A673 (cell line): Measurements from ENCODE around the gene SUSD4. TPM values are rescaled to one million over a fixed set of nuclear protein-coding genes. Genes with fewer than 3 reads are reported as not detected.

Experiments used
- BruUV-seq: library from RNA; stranded (reverse); fragments of 400-500 nt; replicated peaks from 2 replicates; lab custom pipeline; 2021; lab: Mats Ljungman, UMichigan
- CTCF ChIA-PET: fragments of 300-600 bp; sonication (Branson Sonifier 250); formaldehyde crosslinking; loops from one replicate; lab custom pipeline; 2022; ENCODE audit warnings: antibody characterized with exemption; lab: Charles Lee
- POLR2A ChIA-PET: fragments of 300-600 bp; sonication (Branson Sonifier 250); formaldehyde crosslinking; loops from one replicate; lab custom pipeline; 2022; ENCODE audit warnings: antibody characterized with exemption; ENCODE audit not compliant: low non-redundant PET; lab: Charles Lee
- DNase-seq: peaks from one replicate; pipeline ENCODE4 v3.0.0-alpha.2; 2015; ENCODE audit warnings: low spot score
- H3K27ac ChIP-seq: fragments of 200-600 bp; sonication (generic); 2 replicates; pipeline ENCODE4 v1.5.1; 2016; ENCODE audit warnings: mixed run types, low read depth, mild to moderate bottlenecking, mixed read lengths, antibody characterized with exemption, low read length; ENCODE audit not compliant: poor library complexity, severe bottlenecking
- H3K27me3 ChIP-seq: fragments of 200-600 bp; sonication (generic); replicated peaks from 2 replicates; pipeline ENCODE4 v1.6.1; 2017; ENCODE audit warnings: mixed run types, low read depth, mild to moderate bottlenecking, mixed read lengths, antibody characterized with exemption, low read length; ENCODE audit not compliant: insufficient read depth, poor library complexity
- H3K36me3 ChIP-seq: fragments of 200-600 bp; sonication (generic); 2 replicates; pipeline ENCODE4 v1.6.1; 2016; ENCODE audit warnings: mixed run types, mild to moderate bottlenecking, mixed read lengths, antibody characterized with exemption, low read length; ENCODE audit not compliant: insufficient read depth, poor library complexity, severe bottlenecking
- H3K4me1 ChIP-seq: fragments of 200-600 bp; sonication (generic); 2 replicates; pipeline ENCODE4 v1.6.1; 2017; ENCODE audit warnings: mixed run types, mild to moderate bottlenecking, mixed read lengths, antibody characterized with exemption, low read length; ENCODE audit not compliant: insufficient read depth, poor library complexity, severe bottlenecking
- H3K4me3 ChIP-seq: fragments of 200-600 bp; sonication (generic); 2 replicates; pipeline ENCODE4 v1.5.1; 2016; ENCODE audit warnings: low read depth, mixed run types, mild to moderate bottlenecking, mixed read lengths, low read length; ENCODE audit not compliant: poor library complexity, severe bottlenecking
- H3K9me3 ChIP-seq: fragments of 200-600 bp; sonication (generic); 2 replicates; pipeline ENCODE4 v1.6.1; 2016; ENCODE audit warnings: mixed run types, low read depth, mild to moderate bottlenecking, mixed read lengths, antibody characterized with exemption, low read length; ENCODE audit not compliant: poor library complexity, severe bottlenecking
- EZH2 ChIP-seq: fragments of 200-600 bp; sonication (generic); IDR thresholded peaks from 2 replicates; pipeline ENCODE4 v1.6.1; 2017; ENCODE audit warnings: borderline replicate concordance, low read depth, mild to moderate bottlenecking, mixed read lengths, antibody characterized with exemption, low read length; ENCODE audit not compliant: poor library complexity, severe bottlenecking
- intact Hi-C: fragments of 100-400 bp; cut with micrococcal nuclease; formaldehyde crosslinking; loops from one replicate; pipeline ENCODE4 v1.10.0; 2022; ENCODE audit not compliant: unreplicated experiment
- total RNA-seq: library from RNA; stranded (reverse); gene quantifications from 2 replicates; pipeline ENCODE4 v1.2.3, GENCODE V29; 2021
- TF ChIP-seq, protein P1 (sequence below): fragments of 300-800, 200-600 bp; sonication (generic); conservative IDR thresholded peaks from 2 replicates; pipeline ENCODE4 v1.5.1; 2017; ENCODE audit warnings: low read depth, mild to moderate bottlenecking, antibody characterized with exemption, low read length, moderate library complexity, mixed read lengths

SUSD4 gene
- total RNA-seq, 1 experiment from 2014 or later, result not detected

DNA sequence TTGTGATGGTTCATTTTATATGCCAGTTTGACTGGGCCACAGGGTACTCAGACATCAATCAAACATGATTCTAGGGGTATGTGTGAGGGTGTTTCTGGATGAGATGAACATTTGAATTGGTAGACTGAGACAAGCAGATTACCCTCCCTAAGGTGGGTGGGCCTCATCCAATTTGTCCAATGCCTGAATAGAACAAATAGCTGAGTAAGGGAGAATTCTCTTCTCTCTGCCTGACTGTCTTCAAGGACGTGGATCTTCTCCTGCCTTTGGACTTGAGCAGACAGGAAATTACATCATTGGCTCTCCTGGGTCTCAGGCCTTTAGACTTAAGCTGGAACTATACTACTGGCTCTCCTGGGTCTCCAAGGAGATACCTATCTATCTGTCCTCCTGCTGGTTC is 64.4 kb downstream of the SUSD4 start:
- ChIA-PET POLR2A (no interaction called here), CTCF (no interaction called here)
- intact Hi-C loops, result no loop called here
- Histone ChIP-seq H3K27ac (no peak overlapping the region), H3K4me3 (no peak overlapping the region), H3K4me1 (no peaks in the 10 kb centered on the region), H3K27me3 (no peaks in the 10 kb centered on the region), H3K36me3 (no peaks in the 10 kb centered on the region), H3K9me3 (no peaks in the 10 kb centered on the region)
- no TSS peak for BruUV-seq
- TF ChIP-seq EZH2, result no peak
- TF ChIP-seq, protein P1, sequence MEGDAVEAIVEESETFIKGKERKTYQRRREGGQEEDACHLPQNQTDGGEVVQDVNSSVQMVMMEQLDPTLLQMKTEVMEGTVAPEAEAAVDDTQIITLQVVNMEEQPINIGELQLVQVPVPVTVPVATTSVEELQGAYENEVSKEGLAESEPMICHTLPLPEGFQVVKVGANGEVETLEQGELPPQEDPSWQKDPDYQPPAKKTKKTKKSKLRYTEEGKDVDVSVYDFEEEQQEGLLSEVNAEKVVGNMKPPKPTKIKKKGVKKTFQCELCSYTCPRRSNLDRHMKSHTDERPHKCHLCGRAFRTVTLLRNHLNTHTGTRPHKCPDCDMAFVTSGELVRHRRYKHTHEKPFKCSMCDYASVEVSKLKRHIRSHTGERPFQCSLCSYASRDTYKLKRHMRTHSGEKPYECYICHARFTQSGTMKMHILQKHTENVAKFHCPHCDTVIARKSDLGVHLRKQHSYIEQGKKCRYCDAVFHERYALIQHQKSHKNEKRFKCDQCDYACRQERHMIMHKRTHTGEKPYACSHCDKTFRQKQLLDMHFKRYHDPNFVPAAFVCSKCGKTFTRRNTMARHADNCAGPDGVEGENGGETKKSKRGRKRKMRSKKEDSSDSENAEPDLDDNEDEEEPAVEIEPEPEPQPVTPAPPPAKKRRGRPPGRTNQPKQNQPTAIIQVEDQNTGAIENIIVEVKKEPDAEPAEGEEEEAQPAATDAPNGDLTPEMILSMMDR, result no peak
- no peak for DNase-seq

DNA sequence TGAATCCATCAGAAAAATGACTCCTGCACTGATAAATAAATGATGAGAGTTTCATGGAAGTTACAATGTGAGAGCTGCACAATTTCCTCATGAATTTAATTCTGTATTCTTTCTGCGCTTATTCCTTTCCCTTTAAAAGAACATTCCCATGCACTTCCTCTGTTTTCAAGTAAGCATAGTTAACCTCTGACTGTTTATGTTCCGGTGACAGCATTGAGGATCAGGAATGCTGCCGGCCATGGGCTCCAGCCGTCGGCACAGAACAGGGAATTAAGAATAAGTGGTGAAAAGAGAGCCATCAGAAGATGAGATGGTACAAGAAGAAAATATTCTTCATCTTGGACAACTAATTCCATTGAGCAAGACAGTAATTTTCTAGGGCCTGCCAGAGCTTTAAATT is 65.3 kb downstream of the SUSD4 start:
- TF ChIP-seq, protein P1, result no peak
- no peak for TF ChIP-seq EZH2
- intact Hi-C loops, result no loop called here
- Histone ChIP-seq H3K4me3 (no peak overlapping the region), H3K27me3 (no peaks in the 10 kb centered on the region), H3K9me3 (no peaks in the 10 kb centered on the region), H3K36me3 (no peaks in the 10 kb centered on the region), H3K27ac (no peak overlapping the region), H3K4me1 (no peaks in the 10 kb centered on the region)
- no TSS peak for BruUV-seq
- ChIA-PET POLR2A (no interaction called here), CTCF (no interaction called here)
- DNase-seq, result no peak

DNA sequence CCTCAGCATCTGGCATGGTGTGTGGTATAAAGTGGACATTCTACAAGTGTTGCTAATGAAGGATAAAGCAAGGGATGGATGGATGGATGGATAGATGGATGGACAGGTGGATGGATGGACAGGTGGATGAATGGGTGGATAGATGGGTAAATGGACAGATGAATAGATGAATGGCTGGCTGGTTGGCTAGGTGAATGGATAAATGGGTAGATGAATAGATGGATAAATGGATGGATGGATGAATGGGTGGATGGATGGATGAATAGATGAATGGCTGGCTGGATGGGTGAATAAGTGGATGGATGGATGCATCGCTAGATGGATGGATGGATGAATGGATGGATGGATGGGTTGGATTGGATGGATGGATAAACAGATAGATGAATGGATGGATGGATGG is 66.2 kb downstream of the SUSD4 start:
- BruUV-seq, result no TSS peak
- DNase-seq, result no peak
- Histone ChIP-seq H3K27ac (no peak overlapping the region), H3K4me3 (no peak overlapping the region), H3K36me3 (no peaks in the 10 kb centered on the region), H3K27me3 (no peaks in the 10 kb centered on the region), H3K4me1 (no peaks in the 10 kb centered on the region), H3K9me3 (no peaks in the 10 kb centered on the region)
- TF ChIP-seq, protein P1, result no peak
- no peak for TF ChIP-seq EZH2
- intact Hi-C loops, result no loop called here
- POLR2A ChIA-PET, result no interaction called here
- CTCF ChIA-PET, result no interaction called here
